Inflammatory macrophage treated with lipopolysaccharide for 1 hour (primary cell): ENCODE measurements around the gene ZNF423.

Experiments
- DNase-seq, 2 donors: peaks; one replicate each; pipeline ENCODE4 v3.0.0-alpha.2; 2020 to 2022

Gene ZNF423

GRCh38 chr16:49440156-49441065 lies 415.5 kb downstream of the ZNF423 start:
- DNase-seq: no peak

- no peak for DNase-seq
Measured at GRCh38 chr16:49439676-49440075, 416.2 kb downstream of the ZNF423 start.

GRCh38 chr16:49439050-49439449 lies 416.9 kb downstream of the ZNF423 start:
- DNase-seq: no peak
